ENCODE data around the gene INTS6. TPM values are rescaled to one million over a fixed set of nuclear protein-coding genes. Genes with fewer than 3 reads are reported as not detected.

Gene INTS6
- total RNA-seq, 4 donors from 2014 or later, result 25.1 to 42.2 (median 31.8) TPM

DNA sequence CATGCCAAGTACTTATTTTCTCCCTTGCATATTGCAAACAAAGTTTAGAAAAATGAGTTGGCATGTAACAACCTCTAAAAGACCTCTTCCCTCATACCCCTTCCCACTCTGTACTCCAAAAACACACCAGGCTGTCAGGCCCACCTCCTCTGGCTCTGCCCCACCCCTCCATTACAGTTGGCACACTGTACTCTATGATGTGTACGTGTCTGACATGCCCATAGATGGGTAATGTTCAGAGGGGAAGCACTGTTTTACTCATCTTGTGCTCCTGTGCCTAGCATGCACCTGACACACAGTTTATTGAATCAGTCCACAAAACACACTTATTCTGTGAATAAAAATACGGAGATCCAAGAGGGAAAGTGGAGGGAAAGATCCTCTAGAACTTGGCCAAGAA is 67.7 kb downstream of the INTS6 start:
- intact Hi-C loops (cut with DNase I), result no loop called here
- WGBS, 2 donors, result 82 to 88% methylated on average over 2 of the region's 2 CpGs
- Histone ChIP-seq H3K27me3 (no peaks in the 10 kb centered on the region), H3K4me1 (no peaks in the 10 kb centered on the region), H3K36me3 (peaks cover 0 to 82% (median 0%) of the 10 kb centered on the region in 3 donors), H3K27ac (no peak overlapping the region), H3K9me3 (no peaks in the 10 kb centered on the region), H3K4me3 (no peak overlapping the region)
- no peak for TF ChIP-seq POLR2A (IDR thresholded peaks at IDR 0.05)
- TF ChIP-seq, protein P1, sequence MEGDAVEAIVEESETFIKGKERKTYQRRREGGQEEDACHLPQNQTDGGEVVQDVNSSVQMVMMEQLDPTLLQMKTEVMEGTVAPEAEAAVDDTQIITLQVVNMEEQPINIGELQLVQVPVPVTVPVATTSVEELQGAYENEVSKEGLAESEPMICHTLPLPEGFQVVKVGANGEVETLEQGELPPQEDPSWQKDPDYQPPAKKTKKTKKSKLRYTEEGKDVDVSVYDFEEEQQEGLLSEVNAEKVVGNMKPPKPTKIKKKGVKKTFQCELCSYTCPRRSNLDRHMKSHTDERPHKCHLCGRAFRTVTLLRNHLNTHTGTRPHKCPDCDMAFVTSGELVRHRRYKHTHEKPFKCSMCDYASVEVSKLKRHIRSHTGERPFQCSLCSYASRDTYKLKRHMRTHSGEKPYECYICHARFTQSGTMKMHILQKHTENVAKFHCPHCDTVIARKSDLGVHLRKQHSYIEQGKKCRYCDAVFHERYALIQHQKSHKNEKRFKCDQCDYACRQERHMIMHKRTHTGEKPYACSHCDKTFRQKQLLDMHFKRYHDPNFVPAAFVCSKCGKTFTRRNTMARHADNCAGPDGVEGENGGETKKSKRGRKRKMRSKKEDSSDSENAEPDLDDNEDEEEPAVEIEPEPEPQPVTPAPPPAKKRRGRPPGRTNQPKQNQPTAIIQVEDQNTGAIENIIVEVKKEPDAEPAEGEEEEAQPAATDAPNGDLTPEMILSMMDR (IDR thresholded peaks at IDR 0.05), result no peak
- DNase-seq, result no peak

GRCh38 chr13:51380269-51380668 is 72.6 kb downstream of the INTS6 start:
- H3K36me3 ChIP-seq, result peaks cover 6 to 96% (median 8%) of the 10 kb centered on the region in 3 donors
- H3K4me3 ChIP-seq, result no peak overlapping the region
- no peaks in the 10 kb centered on the region for H3K27me3 ChIP-seq
- intact Hi-C loops (cut with DNase I), result no loop called here
- DNase-seq, result no peak
- H3K9me3 ChIP-seq, result no peaks in the 10 kb centered on the region
- no peaks in the 10 kb centered on the region for H3K4me1 ChIP-seq
- H3K27ac ChIP-seq, result no peak overlapping the region
- WGBS, 2 donors, result 39 to 49% methylated on average over 4 of the region's 4 CpGs
- TF ChIP-seq POLR2A (IDR thresholded peaks at IDR 0.05), result no peak
- TF ChIP-seq, protein P1 (IDR thresholded peaks at IDR 0.05), result no peak

- H3K4me3 ChIP-seq, result no peak overlapping the region
- TF ChIP-seq, protein P1 (IDR thresholded peaks at IDR 0.05), result no peak
- no peak for TF ChIP-seq POLR2A (IDR thresholded peaks at IDR 0.05)
- H3K27ac ChIP-seq, result no peak overlapping the region
- WGBS, 2 donors, result 94 to 96% methylated on average over 2 of the region's 2 CpGs
- H3K36me3 ChIP-seq, result peaks cover 21 to 99% (median 27%) of the 10 kb centered on the region in 3 donors
- no peak for DNase-seq
- H3K4me1 ChIP-seq, result no peaks in the 10 kb centered on the region
- intact Hi-C loops (cut with DNase I), result no loop called here
- H3K9me3 ChIP-seq, result no peaks in the 10 kb centered on the region
- H3K27me3 ChIP-seq, result no peaks in the 10 kb centered on the region
These were observed 79.4 kb downstream of the INTS6 start for GRCh38 chr13:51373451-51373850.

- TF ChIP-seq POLR2A (IDR thresholded peaks at IDR 0.05), result no peak
- TF ChIP-seq, protein P1 (IDR thresholded peaks at IDR 0.05), result no peak
- intact Hi-C loops (cut with DNase I), result no loop called here
- no peak for DNase-seq
- WGBS, 2 donors, result 81 to 91% methylated on average over 6 of the region's 6 CpGs
- peaks cover 17 to 99% (median 24%) of the 10 kb centered on the region in 3 donors for H3K36me3 ChIP-seq
- H3K9me3 ChIP-seq, result no peaks in the 10 kb centered on the region
- no peak overlapping the region for H3K4me3 ChIP-seq
- H3K27ac ChIP-seq, result no peak overlapping the region
- H3K4me1 ChIP-seq, result no peaks in the 10 kb centered on the region
- no peaks in the 10 kb centered on the region for H3K27me3 ChIP-seq
These were observed 81.0 kb downstream of the INTS6 start for GRCh38 chr13:51371768-51372399.

DNA sequence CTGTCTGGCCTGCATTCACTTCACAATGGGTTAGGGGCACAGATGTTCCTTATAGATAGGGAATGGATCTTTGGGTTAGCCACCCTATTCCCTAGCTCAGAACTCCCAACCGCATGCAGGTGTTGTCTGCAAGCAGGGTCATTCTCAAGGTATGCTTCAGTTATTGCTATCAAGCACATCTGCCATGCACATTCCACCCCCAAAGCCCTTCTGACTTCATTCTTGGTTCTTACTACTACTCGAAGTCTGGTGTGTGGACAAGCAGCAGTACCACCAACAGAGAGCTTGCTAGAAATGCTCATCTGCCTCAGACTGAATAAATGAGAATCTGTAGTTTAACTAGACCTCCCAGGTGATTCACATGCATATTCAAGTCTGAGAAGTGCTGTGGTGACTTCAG is 82.0 kb downstream of the INTS6 start:
- no peaks in the 10 kb centered on the region for H3K4me1 ChIP-seq
- H3K27me3 ChIP-seq, result no peaks in the 10 kb centered on the region
- intact Hi-C loops (cut with DNase I), result no loop called here
- H3K9me3 ChIP-seq, result no peaks in the 10 kb centered on the region
- 96 to 97% methylated on average over 2 of the region's 2 CpGs for WGBS, 2 donors
- no peak overlapping the region for H3K27ac ChIP-seq
- H3K4me3 ChIP-seq, result no peak overlapping the region
- no peak for TF ChIP-seq POLR2A (IDR thresholded peaks at IDR 0.05)
- TF ChIP-seq, protein P1 (IDR thresholded peaks at IDR 0.05), result no peak
- DNase-seq, result no peak
- peaks cover 17 to 99% (median 24%) of the 10 kb centered on the region in 3 donors for H3K36me3 ChIP-seq
